ENCODE data around the gene KLHDC7B. TPM values are rescaled to one million over a fixed set of nuclear protein-coding genes. Genes with fewer than 3 reads are reported as not detected.

Gene KLHDC7B
- total RNA-seq, 1 donor from 2014 or later = 0.77 TPM

DNA sequence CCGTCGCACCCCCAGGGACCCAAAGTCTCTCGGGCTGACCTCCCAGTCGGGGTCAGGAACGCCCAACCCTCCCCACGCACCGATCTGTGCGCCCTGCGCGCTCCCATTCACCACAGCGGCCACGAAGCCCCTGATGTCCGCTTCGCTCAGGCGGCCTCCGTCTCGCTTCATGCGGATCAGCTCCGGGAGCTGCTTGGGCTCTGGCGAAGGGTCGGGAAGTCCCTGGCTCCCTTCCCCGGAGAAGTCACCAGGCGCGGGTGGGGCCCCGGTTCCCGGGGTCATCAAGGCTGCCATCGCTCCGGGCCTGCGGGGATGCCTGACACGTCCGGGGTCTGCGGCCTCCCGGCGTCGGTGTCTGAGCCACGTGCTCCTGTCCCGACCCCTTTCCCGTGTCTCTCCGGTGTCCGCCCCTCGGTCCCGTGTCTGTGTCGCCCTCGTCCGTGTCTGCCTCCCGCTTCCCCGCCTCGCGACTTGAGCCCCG, 16.2 kb upstream of the KLHDC7B start:
- peaks cover 58% of the 10 kb centered on the region for H3K4me1 ChIP-seq
- intact Hi-C loops (cut with DNase I) = no loop called here
- no peak for ATAC-seq
- H3K4me3 ChIP-seq = peak overlapping the region; percentile 79
- H3K27ac ChIP-seq = peak overlapping the region; percentile 100
- H3K9me3 ChIP-seq = no peaks in the 10 kb centered on the region
- no peak for TF ChIP-seq CTCF (IDR thresholded peaks at IDR 0.05)
- DNase-seq = peak; percentile 65
- H3K36me3 ChIP-seq = no peaks in the 10 kb centered on the region
- H3K27me3 ChIP-seq (ENCODE audit: low read depth) = no peaks in the 10 kb centered on the region

DNA sequence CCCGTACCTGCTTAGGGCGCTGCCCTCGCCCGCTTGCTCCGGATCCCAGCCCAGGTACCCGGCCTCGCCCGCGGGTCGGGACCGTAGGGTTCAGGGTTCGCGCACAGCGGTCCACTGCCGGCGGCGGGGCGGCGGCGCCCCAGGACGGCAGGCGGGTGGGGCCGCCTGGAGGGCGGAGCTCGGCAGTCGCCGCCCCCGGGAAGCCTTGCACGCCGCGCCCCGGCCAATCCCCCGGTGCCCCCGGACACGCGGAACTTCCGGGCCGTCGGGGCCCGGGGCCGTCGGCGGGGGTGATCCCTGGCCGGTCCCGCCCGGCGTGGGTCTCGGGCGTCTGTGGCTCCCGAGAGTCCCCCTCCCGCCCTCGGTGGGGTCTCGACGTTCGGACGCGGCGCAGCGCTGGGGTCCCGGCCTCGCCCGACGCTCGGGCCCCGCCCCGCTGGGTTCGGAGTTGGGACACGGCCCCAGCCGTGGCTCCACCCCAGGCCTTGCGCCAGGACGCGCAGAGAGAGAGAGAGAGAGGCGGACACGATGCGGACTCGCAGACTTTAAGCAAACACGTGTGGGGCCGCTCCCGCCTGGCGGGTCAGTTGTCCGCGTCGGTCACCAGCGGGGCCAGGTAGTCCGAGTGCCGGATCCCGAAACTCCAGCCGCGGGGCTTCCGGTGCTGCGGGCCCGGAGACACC, 15.7 kb upstream of the KLHDC7B start, which contains the start of gene TYMP:
Gene TYMP (minus strand): TSS at position 116 of the 683 bp plus-strand sequence. CDS start 303 bp downstream, outside the sequence.
- H3K27ac ChIP-seq = peak within 1 kb of the TSS; percentile 100
- peaks cover 56% of the 10 kb centered on the region for H3K4me1 ChIP-seq
- ATAC-seq (peak; percentile 56 to 67), DNase-seq (peak; percentile 94)
- intact Hi-C loops (cut with DNase I) = no loop called here
- H3K36me3 ChIP-seq = no peaks in the 10 kb centered on the region
- no peaks in the 10 kb centered on the region for H3K27me3 ChIP-seq (ENCODE audit: low read depth)
- no peak for TF ChIP-seq CTCF (IDR thresholded peaks at IDR 0.05)
- H3K9me3 ChIP-seq = no peaks in the 10 kb centered on the region
- peak within 1 kb of the TSS; percentile 79 for H3K4me3 ChIP-seq

- intact Hi-C loops (cut with DNase I) = no loop called here
- DNase-seq (no peak), ATAC-seq (peak in 1 of 2 donors; percentile 0)
- Histone ChIP-seq H3K27me3 (ENCODE audit: low read depth) (no peaks in the 10 kb centered on the region), H3K4me3 (peak overlapping the region; percentile 79), H3K9me3 (no peaks in the 10 kb centered on the region), H3K27ac (peak overlapping the region; percentile 100), H3K36me3 (no peaks in the 10 kb centered on the region), H3K4me1 (peaks cover 56% of the 10 kb centered on the region)
- TF ChIP-seq CTCF (IDR thresholded peaks at IDR 0.05) = no peak
Measured at GRCh38 chr22:50530580-50530876, 15.2 kb upstream of the KLHDC7B start.

GRCh38 chr22:50530877-50531545, 14.7 kb upstream of the KLHDC7B start:
- Histone ChIP-seq H3K4me3 (peak overlapping the region; percentile 79), H3K27me3 (ENCODE audit: low read depth) (no peaks in the 10 kb centered on the region), H3K27ac (peak overlapping the region; percentile 100), H3K36me3 (no peaks in the 10 kb centered on the region), H3K4me1 (peaks cover 56% of the 10 kb centered on the region), H3K9me3 (no peaks in the 10 kb centered on the region)
- TF ChIP-seq CTCF (IDR thresholded peaks at IDR 0.05) = no peak
- DNase-seq = peak; percentile 96
- intact Hi-C loops (cut with DNase I) = no loop called here
- ATAC-seq = peak; percentile 70 to 78

DNA sequence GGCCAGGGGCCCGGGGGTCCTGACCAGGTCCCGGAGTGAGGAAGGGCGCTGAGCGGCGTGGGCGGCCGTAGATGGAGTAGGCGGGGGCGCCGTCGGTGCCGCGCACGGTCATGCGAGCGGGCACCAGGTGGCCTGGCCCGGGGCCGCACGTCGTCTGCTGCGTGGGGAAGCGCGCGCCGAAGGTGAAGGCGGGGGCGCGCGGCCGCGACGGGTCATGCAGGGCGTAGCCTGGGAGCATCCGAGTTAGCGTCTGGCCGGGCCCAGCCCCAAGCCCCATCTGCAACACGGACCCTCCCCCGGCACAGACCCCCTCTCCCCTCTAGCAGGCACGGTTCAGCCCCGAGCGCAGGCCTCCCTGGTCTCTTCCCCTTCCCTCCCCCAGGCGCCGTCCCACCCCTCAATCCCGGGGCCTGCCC, 14.1 kb upstream of the KLHDC7B start:
- H3K27me3 ChIP-seq (ENCODE audit: low read depth) = no peaks in the 10 kb centered on the region
- intact Hi-C loops (cut with DNase I) = no loop called here
- no peak for TF ChIP-seq CTCF (IDR thresholded peaks at IDR 0.05)
- peak overlapping the region; percentile 100 for H3K27ac ChIP-seq
- peaks cover 53% of the 10 kb centered on the region for H3K4me1 ChIP-seq
- no peaks in the 10 kb centered on the region for H3K36me3 ChIP-seq
- no peaks in the 10 kb centered on the region for H3K9me3 ChIP-seq
- H3K4me3 ChIP-seq = peak overlapping the region; percentile 79
- peak; percentile 54 to 63 for ATAC-seq
- DNase-seq = peak; percentile 91

Data from lower lobe of right lung (tissue), 2 donors.